Right lobe of liver (tissue), 4 donors: Measurements from ENCODE around the gene ZER1.

Experiments used
- POLR2A ChIP-seq: fragments of 450-650 bp; IDR thresholded peaks from one replicate; pipeline ENCODE4 v1.6.1; 2017; ENCODE audit warnings: antibody characterized with exemption, mild to moderate bottlenecking
- TF ChIP-seq, protein P1 (sequence below), 4 donors: fragments of 200-600 bp in 3 of 4; fragments of 450-650 bp in 1 of 4; IDR thresholded peaks; one replicate each; pipeline versions ENCODE4 v1.5.1 to v1.8.0; 2016 to 2022; ENCODE audit warnings: antibody characterized with exemption in 4 of 4, mild to moderate bottlenecking in 2 of 4
- donor health status: DM: no; HTN: no; CAD: no.
- donor health status: DM: no; HTN: no; CAD: no.
- donor health status: DM: no; HTN: yes; CAD: no.

DNA sequence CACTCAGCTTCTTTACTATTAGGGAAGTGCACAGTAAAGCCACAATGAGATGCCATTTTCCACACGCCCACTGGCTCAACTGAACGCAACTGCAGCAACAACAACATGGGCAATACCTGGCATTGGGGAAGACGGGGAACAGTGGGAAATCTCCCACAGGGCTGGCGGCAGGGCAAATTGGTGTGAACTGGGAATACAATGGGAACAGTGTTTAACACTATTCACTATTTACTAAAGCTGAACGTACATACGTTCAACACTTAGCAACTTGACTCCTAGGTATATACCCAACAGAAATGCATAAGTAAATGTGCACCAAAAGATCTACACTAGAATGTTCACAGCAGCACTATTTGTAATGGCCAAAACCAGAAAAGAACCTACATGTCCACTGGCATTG is 14.1 kb downstream of the ZER1 start:
- TF ChIP-seq, protein P1, sequence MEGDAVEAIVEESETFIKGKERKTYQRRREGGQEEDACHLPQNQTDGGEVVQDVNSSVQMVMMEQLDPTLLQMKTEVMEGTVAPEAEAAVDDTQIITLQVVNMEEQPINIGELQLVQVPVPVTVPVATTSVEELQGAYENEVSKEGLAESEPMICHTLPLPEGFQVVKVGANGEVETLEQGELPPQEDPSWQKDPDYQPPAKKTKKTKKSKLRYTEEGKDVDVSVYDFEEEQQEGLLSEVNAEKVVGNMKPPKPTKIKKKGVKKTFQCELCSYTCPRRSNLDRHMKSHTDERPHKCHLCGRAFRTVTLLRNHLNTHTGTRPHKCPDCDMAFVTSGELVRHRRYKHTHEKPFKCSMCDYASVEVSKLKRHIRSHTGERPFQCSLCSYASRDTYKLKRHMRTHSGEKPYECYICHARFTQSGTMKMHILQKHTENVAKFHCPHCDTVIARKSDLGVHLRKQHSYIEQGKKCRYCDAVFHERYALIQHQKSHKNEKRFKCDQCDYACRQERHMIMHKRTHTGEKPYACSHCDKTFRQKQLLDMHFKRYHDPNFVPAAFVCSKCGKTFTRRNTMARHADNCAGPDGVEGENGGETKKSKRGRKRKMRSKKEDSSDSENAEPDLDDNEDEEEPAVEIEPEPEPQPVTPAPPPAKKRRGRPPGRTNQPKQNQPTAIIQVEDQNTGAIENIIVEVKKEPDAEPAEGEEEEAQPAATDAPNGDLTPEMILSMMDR (IDR thresholded peaks at IDR 0.05), result no peak
- TF ChIP-seq POLR2A, result no peak
